Neural crest cell (in vitro differentiated cells): Measurements from ENCODE around the gene ZNF638. TPM values are rescaled to one million over a fixed set of nuclear protein-coding genes. Genes with fewer than 3 reads are reported as not detected.
A peak's percentile ranks its signal among the peaks of the same experiment; 100 is the strongest.
"Not testable (repeated sequence)": the region's sequence is repeated elsewhere in the genome, so short reads cannot be mapped to it uniquely, and the experiment has no call there.

Experiments used
- DNase-seq: peaks from one replicate; pipeline ENCODE4 v3.0.0; 2021; ENCODE audit warnings: low read depth, mixed read lengths, low spot score
- H3K27ac Mint-ChIP-seq: one replicate; pipeline ENCODE4 v1.8.0; 2021; ENCODE audit warnings: mild to moderate bottlenecking, mixed read lengths; ENCODE audit not compliant: unreplicated experiment
- H3K27me3 Mint-ChIP-seq: 2 replicates; pipeline ENCODE4 v1.8.0; 2021; ENCODE audit warnings: low read depth, mild to moderate bottlenecking, mixed read lengths
- H3K36me3 Mint-ChIP-seq: 2 replicates; pipeline ENCODE4 v1.8.0; 2021; ENCODE audit warnings: low read depth, mild to moderate bottlenecking, mixed read lengths
- H3K4me1 Mint-ChIP-seq: 2 replicates; pipeline ENCODE4 v1.8.0; 2021; ENCODE audit warnings: mixed read lengths
- H3K4me3 Mint-ChIP-seq: one replicate; pipeline ENCODE4 v1.8.0; 2021; ENCODE audit warnings: mild to moderate bottlenecking, mixed read lengths
- H3K9me3 Mint-ChIP-seq: 2 replicates; pipeline ENCODE4 v1.8.0; 2021; ENCODE audit warnings: mixed read lengths
- total RNA-seq: library from RNA; stranded (reverse); gene quantifications from 2 replicates; pipeline ENCODE4 v1.2.1, GENCODE V29; 2021
- TF ChIP-seq, protein P1 (sequence below): fragments of 200-600 bp; sonication (generic); conservative IDR thresholded peaks from 2 replicates; pipeline ENCODE4 v1.5.0; 2021; ENCODE audit warnings: antibody characterized with exemption, mild to moderate bottlenecking

Gene ZNF638
- total RNA-seq, 1 donor from 2014 or later, result 159 TPM

DNA sequence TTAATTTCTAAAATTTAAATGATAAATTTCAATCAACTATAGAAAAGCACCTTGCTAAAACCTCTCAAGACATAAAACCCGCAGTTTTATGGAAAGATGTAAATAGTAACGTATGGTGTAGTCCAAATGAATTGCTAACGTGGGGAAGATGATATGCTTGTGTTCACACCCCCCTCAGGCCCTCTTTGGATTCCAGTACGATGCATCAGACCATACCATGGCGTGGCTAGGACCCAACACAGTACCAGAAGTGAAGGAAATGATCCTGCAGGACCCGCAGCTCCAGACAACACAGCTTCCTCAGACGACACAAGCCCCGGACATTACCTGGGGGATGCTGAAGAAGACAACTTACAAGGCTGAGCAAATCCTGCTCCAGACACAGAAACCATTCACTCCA is 61.6 kb downstream of the ZNF638 start:
- no peak for DNase-seq
- Mint-ChIP-seq H3K9me3 (no peaks in the 10 kb centered on the region), H3K27ac (no peak overlapping the region), H3K36me3 (peaks cover 53% of the 10 kb centered on the region), H3K4me1 (no peaks in the 10 kb centered on the region), H3K4me3 (no peak overlapping the region), H3K27me3 (no peaks in the 10 kb centered on the region)
- TF ChIP-seq, protein P1, sequence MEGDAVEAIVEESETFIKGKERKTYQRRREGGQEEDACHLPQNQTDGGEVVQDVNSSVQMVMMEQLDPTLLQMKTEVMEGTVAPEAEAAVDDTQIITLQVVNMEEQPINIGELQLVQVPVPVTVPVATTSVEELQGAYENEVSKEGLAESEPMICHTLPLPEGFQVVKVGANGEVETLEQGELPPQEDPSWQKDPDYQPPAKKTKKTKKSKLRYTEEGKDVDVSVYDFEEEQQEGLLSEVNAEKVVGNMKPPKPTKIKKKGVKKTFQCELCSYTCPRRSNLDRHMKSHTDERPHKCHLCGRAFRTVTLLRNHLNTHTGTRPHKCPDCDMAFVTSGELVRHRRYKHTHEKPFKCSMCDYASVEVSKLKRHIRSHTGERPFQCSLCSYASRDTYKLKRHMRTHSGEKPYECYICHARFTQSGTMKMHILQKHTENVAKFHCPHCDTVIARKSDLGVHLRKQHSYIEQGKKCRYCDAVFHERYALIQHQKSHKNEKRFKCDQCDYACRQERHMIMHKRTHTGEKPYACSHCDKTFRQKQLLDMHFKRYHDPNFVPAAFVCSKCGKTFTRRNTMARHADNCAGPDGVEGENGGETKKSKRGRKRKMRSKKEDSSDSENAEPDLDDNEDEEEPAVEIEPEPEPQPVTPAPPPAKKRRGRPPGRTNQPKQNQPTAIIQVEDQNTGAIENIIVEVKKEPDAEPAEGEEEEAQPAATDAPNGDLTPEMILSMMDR, result no peak

DNA sequence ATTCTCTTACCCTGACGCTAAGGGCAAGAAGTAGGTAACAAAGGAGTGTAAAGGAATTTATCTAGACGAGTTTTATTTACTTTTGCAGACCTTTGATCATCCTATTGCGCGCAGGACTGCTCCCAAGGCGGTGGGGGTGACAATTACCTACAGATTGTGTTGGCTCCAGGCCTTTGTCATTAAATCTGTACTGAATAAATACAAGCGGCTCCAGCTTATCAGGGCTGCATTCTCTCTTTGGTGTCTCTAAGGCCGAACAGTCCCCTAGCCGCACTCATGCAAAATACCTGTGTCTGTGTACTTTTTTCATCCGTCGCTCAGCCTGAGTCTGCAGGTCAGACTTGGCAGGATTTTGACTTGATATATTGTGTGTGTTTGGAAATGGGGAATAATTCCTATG is 63.9 kb downstream of the ZNF638 start:
- H3K27me3 Mint-ChIP-seq, result no peaks in the 10 kb centered on the region
- peaks cover 38% of the 10 kb centered on the region for H3K36me3 Mint-ChIP-seq

DNA sequence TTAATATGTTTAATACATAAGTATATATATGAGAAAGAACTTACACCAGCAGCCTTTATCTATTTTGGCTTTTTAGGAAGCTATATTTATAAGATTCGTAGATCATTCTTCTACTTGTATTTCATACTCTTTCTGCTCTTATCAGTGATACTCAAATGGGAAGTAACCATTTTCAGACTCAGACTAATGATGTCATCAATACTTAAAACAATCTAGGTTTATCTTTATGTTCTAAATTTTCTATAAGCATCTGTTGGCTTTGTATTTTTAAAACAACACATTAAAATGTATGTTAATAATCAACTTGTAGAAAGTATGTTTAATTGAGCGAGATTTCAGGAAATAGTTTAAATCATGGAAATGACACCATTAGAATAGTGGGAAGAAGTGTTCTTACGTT is 70.8 kb downstream of the ZNF638 start:
- Mint-ChIP-seq H3K9me3 (no peaks in the 10 kb centered on the region), H3K27ac (no peak overlapping the region), H3K4me3 (no peak overlapping the region), H3K27me3 (no peaks in the 10 kb centered on the region), H3K36me3 (peaks cover 15% of the 10 kb centered on the region), H3K4me1 (peaks cover 5% of the 10 kb centered on the region)
- DNase-seq, result no peak
- TF ChIP-seq, protein P1, result no peak

More for the DNA sequence above, 63.9 kb downstream of the ZNF638 start:
- DNase-seq, result no peak
- Mint-ChIP-seq H3K4me3 (no peak overlapping the region), H3K4me1 (no peaks in the 10 kb centered on the region), H3K9me3 (no peaks in the 10 kb centered on the region), H3K27ac (no peak overlapping the region)
- TF ChIP-seq, protein P1, result no peak

DNA sequence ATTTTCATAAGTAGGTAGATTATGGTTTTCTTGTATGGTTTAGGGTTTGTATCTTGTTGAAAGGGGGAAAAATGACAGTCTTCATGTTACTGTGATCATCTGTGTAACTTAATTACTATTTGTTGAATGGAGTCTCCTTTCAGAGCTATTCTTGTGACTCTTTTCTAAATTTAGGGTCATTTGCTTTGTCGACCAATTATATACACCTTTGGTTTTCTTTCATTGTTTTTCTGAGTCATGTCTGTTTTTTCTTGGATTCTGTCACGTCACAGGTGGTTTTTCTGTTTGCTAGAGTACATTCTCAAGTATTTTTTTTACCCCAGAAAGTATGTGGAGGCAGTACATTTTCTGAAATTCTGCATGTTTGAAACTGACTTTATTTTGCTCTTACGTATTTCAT is 78.0 kb downstream of the ZNF638 start:
- no peaks in the 10 kb centered on the region for H3K27me3 Mint-ChIP-seq
- peaks cover 23% of the 10 kb centered on the region for H3K36me3 Mint-ChIP-seq
- H3K9me3 Mint-ChIP-seq, result no peaks in the 10 kb centered on the region
- TF ChIP-seq, protein P1, result no peak
- no peak overlapping the region for H3K4me3 Mint-ChIP-seq
- DNase-seq, result no peak
- no peak overlapping the region for H3K27ac Mint-ChIP-seq
- H3K4me1 Mint-ChIP-seq, result no peaks in the 10 kb centered on the region

DNA sequence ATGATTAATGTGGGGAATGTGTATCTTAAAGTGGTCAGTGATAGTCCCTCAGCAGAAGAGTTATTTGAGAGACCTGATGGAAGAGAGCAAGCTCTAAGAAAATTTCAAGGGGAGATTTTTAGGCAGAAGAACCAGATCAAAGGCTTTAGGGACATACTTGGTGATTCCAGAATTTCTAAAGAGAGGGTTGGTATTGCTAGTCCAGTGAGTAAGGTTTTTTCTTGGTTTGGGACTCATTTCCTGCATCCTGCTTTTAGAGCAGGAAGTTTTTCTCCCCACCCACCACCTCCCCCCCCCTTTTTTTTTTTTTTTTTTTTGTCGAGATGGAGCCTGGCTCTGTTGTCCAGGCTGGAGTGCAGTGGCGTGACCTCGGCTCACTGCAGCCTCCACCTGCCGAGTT is 79.1 kb downstream of the ZNF638 start:
- H3K4me1 Mint-ChIP-seq, result no peaks in the 10 kb centered on the region
- H3K4me3 Mint-ChIP-seq, result no peak overlapping the region
- peaks cover 20% of the 10 kb centered on the region for H3K36me3 Mint-ChIP-seq
- no peaks in the 10 kb centered on the region for H3K27me3 Mint-ChIP-seq
- H3K27ac Mint-ChIP-seq, result no peak overlapping the region
- TF ChIP-seq, protein P1, result no peak
- H3K9me3 Mint-ChIP-seq, result no peaks in the 10 kb centered on the region
- DNase-seq, result no peak

DNA sequence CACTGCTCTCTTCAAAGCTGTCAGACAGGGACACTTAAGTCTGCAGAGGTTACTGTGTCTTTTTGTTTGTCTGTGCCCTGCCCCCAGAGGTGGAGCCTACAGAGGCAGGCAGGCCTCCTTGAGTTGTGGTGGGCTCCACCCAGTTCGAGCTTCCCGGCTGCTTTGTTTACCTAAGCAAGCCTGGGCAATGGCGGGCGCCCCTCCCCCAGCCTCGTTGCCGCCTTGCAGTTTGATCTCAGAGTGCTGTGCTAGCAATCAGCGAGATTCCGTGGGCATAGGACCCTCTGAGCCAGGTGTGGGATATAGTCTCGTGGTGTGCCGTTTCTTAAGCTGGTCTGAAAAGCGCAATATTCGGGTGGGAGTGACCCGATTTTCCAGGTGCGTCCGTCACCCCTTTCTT is 85.3 kb downstream of the ZNF638 start:
- not testable (repeated sequence) for H3K9me3 Mint-ChIP-seq, H3K27ac Mint-ChIP-seq, H3K4me1 Mint-ChIP-seq, H3K27me3 Mint-ChIP-seq, DNase-seq, H3K36me3 Mint-ChIP-seq
- H3K4me3 Mint-ChIP-seq, result peak overlapping the region; percentile 86
